IPS-NIHi7 (cell line): ENCODE data around the gene PRDX4.
"Not testable (repeated sequence)": the region's sequence is repeated elsewhere in the genome, so short reads cannot be mapped to it uniquely, and the experiment has no call there.

Source experiments
- DNase-seq: peaks from one replicate; pipeline ENCODE4 v3.0.0; 2012; ENCODE audit warnings: mixed read lengths; ENCODE audit errors: extremely low spot score

The PRDX4 gene

GRCh38 chrX:23673108-23673507 is 5.8 kb downstream of the PRDX4 start:
- DNase-seq = no peak

- DNase-seq = not testable (repeated sequence)
Measured at GRCh38 chrX:23676486-23676885, 9.2 kb downstream of the PRDX4 start.

GRCh38 chrX:23692166-23692565 is 24.9 kb downstream of the PRDX4 start:
- no peak for DNase-seq

GRCh38 chrX:23694606-23695005 is 27.3 kb downstream of the PRDX4 start:
- DNase-seq = peak; percentile 70

- peak; percentile 64 for DNase-seq
Measured at GRCh38 chrX:23699636-23700194, 32.4 kb downstream of the PRDX4 start.

- DNase-seq = no peak
Measured at GRCh38 chrX:23704673-23705206, 37.4 kb downstream of the PRDX4 start.

GRCh38 chrX:23705235-23705634 is 37.9 kb downstream of the PRDX4 start:
- no peak for DNase-seq

- DNase-seq = no peak
Measured at GRCh38 chrX:23720117-23720677, 52.9 kb downstream of the PRDX4 start.

GRCh38 chrX:23726191-23726590 is 58.9 kb downstream of the PRDX4 start:
- no peak for DNase-seq

GRCh38 chrX:23727206-23727605 is 59.9 kb downstream of the PRDX4 start:
- no peak for DNase-seq

- no peak for DNase-seq
Measured at GRCh38 chrX:23729214-23729613, 61.9 kb downstream of the PRDX4 start.

- DNase-seq = no peak
Measured at GRCh38 chrX:23731951-23732350, 64.7 kb downstream of the PRDX4 start.

GRCh38 chrX:23732704-23733103 is 65.4 kb downstream of the PRDX4 start:
- DNase-seq = no peak
